Ovary (tissue), 9 donors: Measurements from ENCODE around the gene CXorf58. TPM values are rescaled to one million over a fixed set of nuclear protein-coding genes. Genes with fewer than 3 reads are reported as not detected.
A peak's percentile ranks its signal among the peaks of the same experiment; 100 is the strongest.

Experiments used
- DNase-seq, 5 donors: peaks; one replicate each; pipeline ENCODE4 v3.0.0-alpha.2; 2019 to 2020
- H3K27ac ChIP-seq, 2 donors: fragments of 200-600 bp; one replicate each; pipeline versions ENCODE4 v1.5.1 to v1.8.0; 2019 to 2022
- H3K27me3 ChIP-seq: fragments of 200-600 bp; one replicate; pipeline ENCODE4 v1.8.0; 2022
- H3K36me3 ChIP-seq: fragments of 200-600 bp; sonication (generic); one replicate; pipeline ENCODE4 v1.5.1; 2019
- H3K4me1 ChIP-seq: one replicate; pipeline ENCODE4 v1.8.1; 2013; ENCODE audit warnings: mild to moderate bottlenecking, moderate library complexity; ENCODE audit not compliant: insufficient read depth
- H3K4me3 ChIP-seq: fragments of 200-600 bp; sonication (generic); one replicate; pipeline ENCODE4 v1.5.1; 2017
- H3K9me3 ChIP-seq, 2 donors: fragments of 200-600 bp in 1 of 2; sonication (generic) in 1 of 2; one replicate each; pipeline versions ENCODE4 v1.5.1 to v1.8.1; 2013 to 2019; ENCODE audit warnings: mild to moderate bottlenecking in 1 of 2, moderate library complexity in 1 of 2
- EP300 ChIP-seq: sonication (generic); formaldehyde crosslinking; IDR thresholded peaks from one replicate; pipeline ENCODE4 v1.6.1; 2017; ENCODE audit warnings: antibody characterized with exemption
- POLR2A ChIP-seq: fragments of 450-650 bp; IDR thresholded peaks from one replicate; pipeline ENCODE4 v1.6.1; 2017; ENCODE audit warnings: antibody characterized with exemption, mild to moderate bottlenecking, moderate library complexity
- WGBS, 3 donors: extraction: QIAGEN DNeasy Blood & Tissue Kit in 1 of 3; methylation state at CpG; one replicate each; pipeline versions ENCODE4 v1.1.5 to v1.1.7; 2013 to 2017; 5-methylcytosine and 5-hydroxymethylcytosine counted together
- intact Hi-C, 4 donors: fragments of 100-400 bp; cut with DNase I; formaldehyde crosslinking; loops; one replicate each; pipeline versions ENCODE4 v1.11.0 to v1.15.1; 2022 to 2023
- polyA plus RNA-seq, 2 donors: library from polyadenylated mRNA; stranded (reverse); fragments of 200-250 nt in 1 of 2; fragments of 350-450 nt in 1 of 2; fragmentation: Illumina TruSeq in 1 of 2; extraction: RNeasy Lipid Tissue Mini Kit (QIAGEN cat#74804) in 1 of 2; gene quantifications; one replicate each; pipeline ENCODE4 v1.2.3, GENCODE V29; 2013 to 2014
- total RNA-seq, 7 donors: library from RNA; depleted of rRNA in 2 of 7; stranded (reverse); fragments of >200 nt in 2 of 7; fragmentation: NEBNext Ultra II Directional in 3 of 7; extraction: Animal tissue kit (Norgen Biotek cat#: 25700) in 3 of 7; gene quantifications; one replicate each; pipeline versions ENCODE4 v1.1.0 to v1.2.4, GENCODE V29; 2016 to 2023
- TF ChIP-seq, protein P1 (sequence below), 3 donors: fragments of 450-650 bp in 2 of 3; fragments of 200-600 bp in 1 of 3; IDR thresholded peaks; one replicate each; pipeline versions ENCODE4 v1.5.1 to v1.8.0; 2016 to 2022; ENCODE audit warnings: antibody characterized with exemption in 3 of 3, mild to moderate bottlenecking in 1 of 3
- donor health status: DM: no; HTN: no; CAD: no; lungs with moderate emphysema.
- donor health status: DM: no; HTN: no; CAD: no.
- donor health status: Bipolar disorder and iron deficiency.
- donor health status: DM: yes; HTN: yes; CAD: no.
- donor health status: DM: no; HTN: no; CAD: no.
- donor health status: DM: yes; HTN: yes; CAD: no.

CXorf58 gene
- total and polyA plus RNA-seq, 9 donors, result 0.04 to 0.72 (median 0.22) TPM; not detected in 5

DNA sequence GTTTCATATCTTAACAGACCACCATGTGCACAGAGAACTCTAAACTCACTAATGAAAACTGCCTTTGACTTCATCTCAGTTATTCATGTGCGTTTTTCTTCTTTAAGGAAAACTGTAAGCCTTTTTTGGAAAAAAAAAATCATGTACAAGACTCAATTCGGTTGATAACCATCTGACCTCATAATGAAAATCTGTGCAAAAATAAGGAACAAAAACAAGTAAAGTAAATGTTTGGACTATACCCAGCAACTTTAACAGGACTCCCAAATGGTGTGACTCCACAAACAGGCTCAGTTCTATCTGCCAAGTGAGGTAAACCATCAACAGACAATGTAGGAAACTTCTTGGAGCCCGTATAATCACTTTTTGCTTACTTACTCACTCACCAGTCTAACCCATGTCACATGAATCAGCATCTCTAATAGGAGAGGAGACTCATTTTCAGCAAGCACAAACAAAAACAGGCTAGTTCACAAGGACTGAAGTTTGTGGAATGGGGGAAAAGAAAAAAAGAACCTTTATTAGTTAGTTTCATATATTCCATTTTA lies 9.3 kb upstream of the CXorf58 start:
- WGBS, 3 donors, result 53 to 64% (median 61%) methylated on average over 3 of the region's 3 CpGs
- no peaks in the 10 kb centered on the region for H3K9me3 ChIP-seq
- H3K4me3 ChIP-seq, result no peak overlapping the region
- intact Hi-C loops, result no loop called here
- no peak for DNase-seq
- peaks cover 3% of the 10 kb centered on the region for H3K4me1 ChIP-seq
- no peak for TF ChIP-seq EP300
- TF ChIP-seq, protein P1, sequence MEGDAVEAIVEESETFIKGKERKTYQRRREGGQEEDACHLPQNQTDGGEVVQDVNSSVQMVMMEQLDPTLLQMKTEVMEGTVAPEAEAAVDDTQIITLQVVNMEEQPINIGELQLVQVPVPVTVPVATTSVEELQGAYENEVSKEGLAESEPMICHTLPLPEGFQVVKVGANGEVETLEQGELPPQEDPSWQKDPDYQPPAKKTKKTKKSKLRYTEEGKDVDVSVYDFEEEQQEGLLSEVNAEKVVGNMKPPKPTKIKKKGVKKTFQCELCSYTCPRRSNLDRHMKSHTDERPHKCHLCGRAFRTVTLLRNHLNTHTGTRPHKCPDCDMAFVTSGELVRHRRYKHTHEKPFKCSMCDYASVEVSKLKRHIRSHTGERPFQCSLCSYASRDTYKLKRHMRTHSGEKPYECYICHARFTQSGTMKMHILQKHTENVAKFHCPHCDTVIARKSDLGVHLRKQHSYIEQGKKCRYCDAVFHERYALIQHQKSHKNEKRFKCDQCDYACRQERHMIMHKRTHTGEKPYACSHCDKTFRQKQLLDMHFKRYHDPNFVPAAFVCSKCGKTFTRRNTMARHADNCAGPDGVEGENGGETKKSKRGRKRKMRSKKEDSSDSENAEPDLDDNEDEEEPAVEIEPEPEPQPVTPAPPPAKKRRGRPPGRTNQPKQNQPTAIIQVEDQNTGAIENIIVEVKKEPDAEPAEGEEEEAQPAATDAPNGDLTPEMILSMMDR (IDR thresholded peaks at IDR 0.05), result no peak
- TF ChIP-seq POLR2A, result no peak
- no peak overlapping the region for H3K27ac ChIP-seq
- no peaks in the 10 kb centered on the region for H3K27me3 ChIP-seq
- no peaks in the 10 kb centered on the region for H3K36me3 ChIP-seq

DNA sequence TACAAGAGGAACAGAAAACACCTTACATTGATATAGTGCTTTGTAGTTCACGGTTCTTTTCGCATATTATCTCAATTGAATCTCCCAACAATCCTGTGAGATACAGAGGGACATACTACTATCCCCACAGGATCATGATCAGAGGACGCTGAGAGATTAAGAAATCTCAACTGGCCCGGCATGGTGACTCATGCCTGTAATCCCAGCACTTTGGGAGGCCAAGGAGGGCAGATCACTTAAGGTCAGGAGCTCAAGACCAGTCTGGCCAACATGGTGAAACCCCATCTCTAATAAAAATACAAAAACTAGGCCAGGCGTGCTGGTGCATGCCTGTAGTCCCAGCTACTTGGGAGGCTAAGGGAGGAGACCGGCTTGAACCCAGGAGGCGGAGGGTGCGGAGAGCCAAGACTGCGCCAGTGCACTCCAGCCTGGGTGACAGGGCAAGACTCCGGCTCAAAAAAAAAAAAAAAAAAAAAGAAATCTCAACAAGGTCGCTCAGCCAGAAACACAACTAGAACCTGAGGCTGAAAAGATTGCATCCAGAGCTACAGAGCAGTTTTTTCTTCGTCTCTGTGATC lies 7.5 kb upstream of the CXorf58 start:
- H3K36me3 ChIP-seq, result no peaks in the 10 kb centered on the region

DNA sequence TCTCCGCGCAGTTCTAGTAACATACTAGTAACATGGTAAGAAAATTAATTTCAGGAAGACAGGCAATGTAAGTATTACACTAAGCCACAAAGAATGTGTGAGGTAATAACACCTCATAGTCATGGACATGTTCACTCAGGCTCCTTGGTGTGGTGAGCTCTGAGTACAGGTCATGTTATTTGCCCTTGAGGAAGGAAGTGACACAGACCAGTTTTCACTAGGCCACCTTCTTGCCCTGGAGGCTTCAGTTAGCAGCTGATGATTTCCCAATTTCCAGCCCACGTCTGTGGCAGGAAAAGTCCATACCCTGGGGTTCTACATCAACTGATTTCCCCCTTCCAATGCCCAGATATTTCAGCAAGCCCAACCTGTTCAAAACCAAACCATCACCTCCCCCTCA lies 6.7 kb upstream of the CXorf58 start:
- H3K4me1 ChIP-seq, result peaks cover 3% of the 10 kb centered on the region
- no peak for TF ChIP-seq POLR2A
- TF ChIP-seq EP300, result no peak
- TF ChIP-seq, protein P1 (IDR thresholded peaks at IDR 0.05), result no peak
- no peak for DNase-seq
- WGBS, 3 donors, result 67 to 77% (median 74%) methylated on average over 3 of the region's 3 CpGs
- intact Hi-C loops, result loop anchor here (5.0 to 10.0 kb wide), 6 partner anchors 116 to 206 kb away; partner anchors contain the start of genes SAT1 (in 2 of the 4) and KLHL15 (in 1 of the 4)
- H3K36me3 ChIP-seq, result no peaks in the 10 kb centered on the region
- H3K9me3 ChIP-seq, result no peaks in the 10 kb centered on the region
- no peaks in the 10 kb centered on the region for H3K27me3 ChIP-seq
- H3K27ac ChIP-seq, result no peak overlapping the region
- no peak overlapping the region for H3K4me3 ChIP-seq

More for the DNA sequence above, 7.5 kb upstream of the CXorf58 start:
- WGBS, 3 donors, result 75 to 83% (median 77%) methylated on average over 12 of the region's 12 CpGs
- no peak for DNase-seq
- peaks cover 3% of the 10 kb centered on the region for H3K4me1 ChIP-seq
- H3K4me3 ChIP-seq, result no peak overlapping the region
- H3K9me3 ChIP-seq, result no peaks in the 10 kb centered on the region
- intact Hi-C loops, result loop anchor here (5.0 to 10.0 kb wide), 6 partner anchors 116 to 206 kb away; partner anchors contain the start of genes SAT1 (in 2 of the 4) and KLHL15 (in 1 of the 4)
- H3K27ac ChIP-seq, result no peak overlapping the region
- TF ChIP-seq, protein P1 (IDR thresholded peaks at IDR 0.05), result no peak
- TF ChIP-seq POLR2A (no peak), EP300 (no peak)
- no peaks in the 10 kb centered on the region for H3K27me3 ChIP-seq

DNA sequence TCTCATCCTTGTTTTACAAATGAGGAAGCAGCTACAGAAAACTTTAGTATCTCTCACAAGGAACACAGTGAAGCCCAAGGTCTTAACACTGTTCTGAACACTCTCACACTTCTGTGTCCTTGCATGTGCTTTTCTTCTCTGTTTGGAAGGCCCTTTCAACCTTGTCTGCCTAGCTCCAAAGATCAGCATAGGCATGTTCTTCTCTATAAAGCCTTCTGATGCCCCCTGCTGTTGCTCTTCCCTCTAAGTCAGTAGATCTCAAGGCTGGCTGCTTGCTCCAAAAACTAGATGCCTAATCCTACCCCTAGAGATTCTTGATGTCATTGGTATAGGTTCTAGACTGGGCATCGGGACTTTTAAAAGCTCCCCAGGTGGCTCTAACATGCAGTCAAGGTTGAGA lies 6.0 kb upstream of the CXorf58 start:
- H3K9me3 ChIP-seq, result no peaks in the 10 kb centered on the region
- 19 to 47% (median 38%) methylated on average over 1 of the region's 1 CpG for WGBS, 3 donors
- DNase-seq, result peak in 3 of 5 donors; percentile 33 to 59 (median 34)
- H3K36me3 ChIP-seq, result no peaks in the 10 kb centered on the region
- H3K4me3 ChIP-seq, result no peak overlapping the region
- H3K27me3 ChIP-seq, result no peaks in the 10 kb centered on the region
- intact Hi-C loops, result loop anchor here (1.0 to 10.0 kb wide), 7 partner anchors 117 to 207 kb away; partner anchors contain the start of genes SAT1 (in 3 of the 4) and KLHL15 (in 1 of the 4)
- H3K4me1 ChIP-seq, result peaks cover 3% of the 10 kb centered on the region
- no peak for TF ChIP-seq EP300
- TF ChIP-seq, protein P1 (IDR thresholded peaks at IDR 0.05), result peak in 1 of 3 donors; percentile 34
- no peak overlapping the region for H3K27ac ChIP-seq
